ENCODE data around the gene ACVR1.
"Not testable (repeated sequence)": the region's sequence is repeated elsewhere in the genome, so short reads cannot be mapped to it uniquely, and the experiment has no call there.

The ACVR1 gene

GRCh38 chr2:157788201-157788600 is 87.9 kb downstream of the ACVR1 start:
- no peak for DNase-seq

- DNase-seq, result no peak
Measured at GRCh38 chr2:157787364-157787938, 88.7 kb downstream of the ACVR1 start.

- no peak for DNase-seq
Measured at GRCh38 chr2:157786663-157787363, 89.3 kb downstream of the ACVR1 start.

- no peak for DNase-seq
Measured at GRCh38 chr2:157785866-157786662, 90.1 kb downstream of the ACVR1 start.

GRCh38 chr2:157785200-157785599 is 90.9 kb downstream of the ACVR1 start:
- no peak for DNase-seq

GRCh38 chr2:157784823-157785175 is 91.3 kb downstream of the ACVR1 start:
- no peak for DNase-seq

GRCh38 chr2:157784169-157784822 is 91.8 kb downstream of the ACVR1 start:
- DNase-seq, result peak in 1 of 5 experiments; percentile 72

- DNase-seq, result no peak
Measured at GRCh38 chr2:157783245-157783644, 92.9 kb downstream of the ACVR1 start.

GRCh38 chr2:157782057-157782845 is 93.9 kb downstream of the ACVR1 start:
- DNase-seq, result peak in 1 of 5 experiments; percentile 41

- no peak for DNase-seq
Measured at GRCh38 chr2:157780211-157780610, 95.9 kb downstream of the ACVR1 start.

- no peak for DNase-seq
Measured at GRCh38 chr2:157779794-157780193, 96.3 kb downstream of the ACVR1 start.

- peak in 3 of 5 experiments; percentile 14 to 57 (median 38) for DNase-seq
Measured at GRCh38 chr2:157777427-157777826, 98.7 kb downstream of the ACVR1 start.

GRCh38 chr2:157771234-157771633 is 104.9 kb downstream of the ACVR1 start:
- DNase-seq, result no peak

- DNase-seq, result no peak
Measured at GRCh38 chr2:157769856-157770255, 106.3 kb downstream of the ACVR1 start.

- no peak for DNase-seq
Measured at GRCh38 chr2:157764386-157764785, 111.7 kb downstream of the ACVR1 start.

GRCh38 chr2:157761520-157761919 is 114.6 kb downstream of the ACVR1 start:
- DNase-seq, result no peak

GRCh38 chr2:157760949-157761348 is 115.2 kb downstream of the ACVR1 start:
- DNase-seq, result no peak

GRCh38 chr2:157759855-157760254 is 116.3 kb downstream of the ACVR1 start:
- DNase-seq, result no peak

GRCh38 chr2:157758586-157758985 is 117.5 kb downstream of the ACVR1 start:
- DNase-seq, result no peak

GRCh38 chr2:157757500-157757899 is 118.6 kb downstream of the ACVR1 start:
- no peak for DNase-seq

GRCh38 chr2:157756447-157756846 is 119.7 kb downstream of the ACVR1 start:
- DNase-seq, result not testable (repeated sequence)

- DNase-seq, result no peak
Measured at GRCh38 chr2:157751462-157752058, 124.6 kb downstream of the ACVR1 start.
